GM21786 (cell line): ENCODE measurements around the gene CNTN4.
"Not testable (repeated sequence)": the region's sequence is repeated elsewhere in the genome, so short reads cannot be mapped to it uniquely, and the experiment has no call there.

Experiments
- ATAC-seq: cut with Tn5 transposase; IDR thresholded peaks from one replicate; pipeline ENCODE4 v1.9.1; 2021; ENCODE audit not compliant: unreplicated experiment

Gene CNTN4

DNA sequence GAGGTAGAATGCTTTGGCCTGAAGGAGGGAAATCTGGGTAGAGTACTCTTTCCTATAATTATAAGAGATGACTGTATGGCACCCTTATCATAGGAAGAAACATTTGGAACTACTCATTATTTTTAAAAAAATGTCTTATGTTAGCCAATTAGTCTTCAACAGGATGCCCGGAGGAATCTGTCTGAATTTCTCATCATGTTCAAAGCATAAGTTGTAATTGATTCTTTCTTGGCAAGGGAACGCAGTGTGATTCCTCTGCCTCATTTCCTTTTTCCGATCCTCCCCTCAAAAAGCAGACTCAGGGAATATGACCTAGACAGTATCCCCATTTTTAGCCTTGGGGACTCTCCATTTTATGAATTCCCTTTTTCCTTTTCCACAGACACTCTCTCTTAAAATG lies 846.5 kb downstream of the CNTN4 start:
- peak; percentile 3 for ATAC-seq

DNA sequence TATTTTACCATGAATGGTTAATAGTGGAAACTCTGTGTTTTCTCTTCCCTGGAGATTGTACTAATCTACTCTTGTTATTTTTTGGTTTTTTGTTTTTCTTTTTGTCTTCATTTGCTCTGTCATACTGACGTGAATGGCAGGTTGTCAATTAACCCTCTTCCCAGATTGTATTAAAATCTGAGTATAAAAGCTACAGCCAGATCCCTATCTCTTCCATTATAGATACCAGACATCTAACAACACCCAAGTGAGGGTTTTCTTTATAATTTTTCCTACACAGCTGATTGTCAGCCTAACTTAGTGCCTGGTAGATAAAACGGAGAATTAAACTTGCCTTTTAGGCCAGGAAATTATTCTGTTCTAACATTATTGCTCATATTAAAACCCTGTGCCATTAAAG lies 848.9 kb downstream of the CNTN4 start:
- no peak for ATAC-seq

GRCh38 chr3:2948882-2949281 lies 850.2 kb downstream of the CNTN4 start:
- ATAC-seq = no peak

- no peak for ATAC-seq
Measured at GRCh38 chr3:2950159-2950558, 851.5 kb downstream of the CNTN4 start.

GRCh38 chr3:2957115-2957514 lies 858.4 kb downstream of the CNTN4 start:
- ATAC-seq = no peak

- no peak for ATAC-seq
Measured at GRCh38 chr3:2958551-2958950, 859.9 kb downstream of the CNTN4 start.

DNA sequence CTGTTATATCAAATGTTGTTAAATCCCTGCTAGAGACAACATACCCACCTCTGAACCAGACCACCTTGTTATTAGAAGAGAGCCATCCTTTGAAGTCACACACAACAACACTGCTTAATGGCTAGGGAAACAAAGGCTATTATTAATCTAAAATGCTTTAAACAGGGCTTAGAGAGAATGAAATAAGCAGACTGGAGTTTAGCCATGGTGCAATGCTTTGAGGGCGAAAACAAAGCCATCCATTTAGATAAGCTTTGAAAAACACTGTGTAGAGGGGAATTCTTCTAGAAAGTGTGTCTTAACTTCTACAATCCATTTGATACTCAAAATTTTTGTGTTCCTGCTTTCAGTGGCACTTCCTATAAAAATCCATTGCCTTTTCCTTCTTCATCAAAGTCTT lies 862.9 kb downstream of the CNTN4 start:
- ATAC-seq = no peak

DNA sequence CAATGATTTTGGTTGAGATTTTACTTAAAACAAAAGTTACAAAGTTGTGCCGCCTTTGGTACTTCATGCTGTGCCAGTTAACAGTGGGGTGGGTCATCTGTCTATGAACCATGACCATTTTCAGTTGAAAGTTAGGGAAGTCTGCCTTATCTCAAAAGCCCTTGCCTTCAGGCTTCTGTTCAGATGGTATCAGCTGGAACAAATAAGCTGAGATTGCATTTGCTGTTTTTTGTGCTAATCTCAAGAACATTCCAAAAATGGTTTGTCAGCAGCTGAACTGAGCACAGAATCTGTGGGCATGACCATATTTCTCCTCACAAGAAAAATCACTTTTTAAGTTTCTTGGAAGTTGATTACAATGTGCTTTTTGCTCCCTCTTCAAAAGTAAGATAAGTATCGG lies 869.2 kb downstream of the CNTN4 start:
- ATAC-seq = no peak

- ATAC-seq = no peak
Measured at GRCh38 chr3:2968475-2968874, 869.8 kb downstream of the CNTN4 start.

DNA sequence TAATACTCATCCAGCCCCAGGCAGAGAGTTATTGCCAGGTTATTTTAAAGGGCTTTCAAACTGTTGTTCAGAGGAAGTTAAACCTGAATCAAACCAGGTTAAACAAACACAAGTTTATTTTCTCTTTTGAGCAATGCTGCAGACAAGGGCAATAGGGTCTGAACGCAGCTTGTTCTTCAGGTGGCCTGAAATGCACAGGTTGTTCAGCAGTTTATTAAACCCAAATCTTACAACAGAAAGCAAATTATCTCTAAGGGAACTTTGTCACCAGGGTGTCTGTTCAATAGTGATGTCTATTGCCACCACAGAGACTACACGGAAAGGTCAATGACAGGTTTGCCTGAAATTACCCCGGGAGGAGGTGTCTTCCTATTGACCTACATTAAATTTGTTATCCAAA lies 877.5 kb downstream of the CNTN4 start:
- ATAC-seq = no peak

DNA sequence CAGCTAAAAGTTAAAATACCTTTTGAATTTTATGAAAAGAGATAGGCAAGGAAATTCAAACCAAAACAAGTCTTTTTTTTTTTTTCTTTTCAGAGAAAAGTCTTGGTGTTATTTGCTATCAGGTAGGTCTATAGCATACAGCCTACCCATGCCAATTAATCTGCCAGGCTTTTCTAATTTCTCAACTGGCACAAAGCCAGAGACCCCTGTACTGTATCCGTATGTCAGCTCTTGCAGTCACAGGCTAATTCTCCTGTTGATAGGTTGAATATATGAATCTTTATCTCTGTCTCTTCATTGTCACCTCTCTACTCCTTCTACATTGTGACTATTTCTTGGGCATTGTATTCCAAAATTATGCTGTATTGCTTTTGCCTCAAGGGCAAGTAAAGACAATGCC lies 878.1 kb downstream of the CNTN4 start:
- ATAC-seq = no peak

DNA sequence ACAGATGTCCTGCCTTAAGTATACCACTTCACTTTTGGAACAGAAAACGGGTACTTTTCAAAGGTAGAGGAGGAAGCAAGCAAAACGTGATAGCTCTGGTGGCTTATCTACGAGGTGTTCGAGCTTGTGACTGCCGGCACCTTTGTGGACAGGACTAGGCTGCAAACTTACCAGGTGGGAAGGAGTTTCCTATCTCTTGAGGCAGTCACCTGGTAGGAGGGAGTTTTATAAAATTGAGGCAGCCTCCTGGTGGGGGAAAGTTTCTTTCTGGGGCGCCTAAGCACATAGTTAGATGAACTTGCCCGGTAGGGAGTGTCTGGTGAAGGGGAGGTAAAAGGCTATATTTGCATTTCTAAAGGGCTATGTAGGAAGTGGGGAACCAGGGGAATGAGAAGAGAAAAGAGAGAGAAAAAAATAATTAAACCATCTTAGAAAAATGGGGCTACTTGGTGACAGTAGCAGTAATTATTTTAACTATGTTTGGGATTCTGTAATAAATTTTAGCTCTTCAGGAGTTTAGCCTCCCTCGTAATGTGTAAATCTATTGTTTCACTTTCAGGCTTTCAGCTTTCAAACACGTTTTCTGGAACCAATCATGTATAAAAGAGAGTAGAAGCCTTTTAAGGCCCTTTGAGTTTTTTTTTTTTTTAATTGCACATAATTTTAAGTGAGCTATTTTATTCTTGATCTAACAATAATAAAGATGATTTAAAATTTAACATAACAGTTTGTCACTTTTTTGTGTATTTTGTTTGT lies 880.5 kb downstream of the CNTN4 start:
- ATAC-seq = no peak

GRCh38 chr3:2984005-2984830 lies 885.6 kb downstream of the CNTN4 start:
- ATAC-seq = no peak

- no peak for ATAC-seq
Measured at GRCh38 chr3:2984831-2985220, 886.2 kb downstream of the CNTN4 start.

GRCh38 chr3:2985479-2985878 lies 886.8 kb downstream of the CNTN4 start:
- no peak for ATAC-seq

GRCh38 chr3:2992534-2992933 lies 893.9 kb downstream of the CNTN4 start:
- ATAC-seq = no peak

DNA sequence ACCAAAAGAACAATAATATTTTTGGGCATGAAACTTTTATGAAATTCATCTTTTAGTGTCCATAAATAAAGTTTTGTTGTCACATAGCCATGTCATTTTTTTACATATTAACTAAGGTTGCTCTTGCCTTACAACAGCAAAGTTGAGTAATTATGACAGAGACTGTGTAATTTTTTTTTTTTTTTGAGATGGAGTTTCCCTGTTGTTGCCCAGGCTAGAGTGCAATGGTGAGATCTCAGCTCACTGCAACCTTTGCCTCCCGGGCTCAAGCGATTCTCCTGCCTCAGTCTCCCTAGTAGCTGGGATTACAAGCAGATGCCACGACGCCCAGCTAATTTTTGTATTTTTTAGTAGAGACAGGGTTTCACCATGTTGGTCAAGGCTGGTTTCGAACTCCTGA lies 894.5 kb downstream of the CNTN4 start:
- ATAC-seq = not testable (repeated sequence)

- ATAC-seq = no peak
Measured at GRCh38 chr3:2993736-2994135, 895.1 kb downstream of the CNTN4 start.

GRCh38 chr3:2995195-2995594 lies 896.5 kb downstream of the CNTN4 start:
- no peak for ATAC-seq

GRCh38 chr3:3005146-3005744 lies 906.6 kb downstream of the CNTN4 start:
- ATAC-seq = no peak

DNA sequence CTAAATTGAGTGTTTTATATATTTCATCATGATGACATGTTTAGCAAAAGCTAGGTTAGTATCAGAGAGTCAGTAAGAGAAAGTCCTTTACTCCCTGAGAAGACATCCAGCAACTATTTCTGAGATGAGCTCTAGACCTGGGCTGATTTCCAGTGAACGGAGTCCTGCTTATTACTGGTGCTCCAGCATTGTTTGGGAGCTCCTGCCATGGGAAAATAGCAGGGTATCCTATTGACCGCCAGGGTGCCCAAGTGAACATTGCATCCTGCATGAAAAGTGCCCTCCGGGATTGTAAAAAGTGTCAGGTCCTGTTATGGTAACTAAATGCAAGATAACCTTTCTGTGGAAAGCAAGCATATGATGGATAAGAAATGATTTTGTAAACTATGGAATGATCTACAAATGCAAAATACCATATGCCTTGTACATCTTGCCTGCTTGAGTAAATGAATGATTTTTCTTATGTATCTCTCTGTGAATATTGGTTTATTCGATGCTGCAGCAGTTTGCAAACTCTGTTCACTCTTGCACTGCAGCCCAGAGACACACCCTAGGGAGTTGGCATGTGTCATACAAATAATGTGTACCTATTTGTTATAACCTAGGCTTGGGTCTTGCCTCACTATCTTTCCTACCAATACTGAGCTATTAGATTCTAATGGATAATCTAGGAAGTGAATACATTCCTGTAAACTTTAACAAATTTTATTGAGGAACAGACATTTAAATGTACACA lies 914.8 kb downstream of the CNTN4 start:
- ATAC-seq = no peak
